HCT116 (cell line): ENCODE measurements around the gene TBC1D14. TPM values are rescaled to one million over a fixed set of nuclear protein-coding genes. Genes with fewer than 3 reads are reported as not detected.

Experiments used
- ATAC-seq: fragments of 200-7000 bp; cut with Tn5 transposase; 2 replicates; pipeline ENCODE4 v1.9.1; 2020; ENCODE audit warnings: mild to moderate bottlenecking, moderate library complexity
- BruUV-seq: library from RNA; stranded (reverse); fragments of 400-500 nt; replicated peaks from 2 replicates; lab custom pipeline; 2021; lab: Mats Ljungman, UMichigan
- CTCF ChIA-PET: fragments of 300-600 bp; sonication (Branson Sonifier 250); formaldehyde crosslinking; loops from one replicate; lab custom pipeline; 2021; ENCODE audit warnings: antibody characterized with exemption; lab: Charles Lee
- POLR2A ChIA-PET: fragments of 300-600, 350-600 bp; sonication (Branson Sonifier 250); formaldehyde crosslinking; loops from one replicate; lab custom pipeline; 2021; ENCODE audit warnings: antibody characterized with exemption; lab: Charles Lee
- RAD21 ChIA-PET, 2 experiments: fragments of 300-600 bp; sonication (Branson Sonifier 250); formaldehyde crosslinking; loops; one replicate each; lab custom pipeline; 2023; ENCODE audit warnings: low total read pairs in 2 of 2; ENCODE audit not compliant: uncharacterized antibody in 2 of 2, unreplicated experiment in 2 of 2, low non-redundant PET in 1 of 2; lab: Charles Lee
- DNase-seq: peaks from one replicate; pipeline ENCODE4 v3.0.0-alpha.2; 2010; ENCODE audit warnings: low read depth, low spot score
- H2AFZ ChIP-seq: fragments of 200-600 bp; shearing (Covaris generic), sonication (generic); 2 replicates; pipeline ENCODE4 v1.6.1; 2017; ENCODE audit warnings: low read depth, mixed run types, mixed read lengths, antibody characterized with exemption, low read length; ENCODE audit not compliant: poor library complexity, severe bottlenecking
- H3K27ac ChIP-seq: 2 replicates; pipeline ENCODE4 v1.5.1; 2012; ENCODE audit warnings: low read depth, low read length
- H3K27me3 ChIP-seq: fragments of 200-600 bp; sonication (generic); 2 replicates; pipeline ENCODE4 v1.6.1; 2016; ENCODE audit warnings: mixed run types, low read length, mixed read lengths; ENCODE audit not compliant: insufficient read depth
- H3K36me3 ChIP-seq, 2 experiments: fragments of 200-500 bp in 1 of 2; fragments of 200-600 bp in 1 of 2; sonication (Bioruptor generic) in 1 of 2; sonication (generic) in 1 of 2; 2 replicates each; pipeline versions ENCODE4 v1.5.1 to v1.6.1; 2014 to 2016; ENCODE audit warnings: low read length in 2 of 2, inconsistent platforms in 1 of 2, mixed read lengths in 1 of 2, mixed run types in 1 of 2; ENCODE audit not compliant: insufficient read depth in 2 of 2, control insufficient read depth in 1 of 2
- H3K4me1 ChIP-seq, 2 experiments: fragments of 200-600 bp in 1 of 2; sonication (generic) in 1 of 2; 2 replicates each; pipeline versions ENCODE4 v1.5.1 to v1.6.1; 2012 to 2017; ENCODE audit warnings: low read length in 2 of 2, inconsistent platforms in 1 of 2, mild to moderate bottlenecking in 1 of 2, mixed read lengths in 1 of 2, mixed run types in 1 of 2, moderate library complexity in 1 of 2; ENCODE audit not compliant: insufficient read depth in 2 of 2, control insufficient read depth in 1 of 2
- H3K4me2 ChIP-seq: fragments of 200-600 bp; sonication (generic); 2 replicates; pipeline ENCODE4 v1.6.1; 2017; ENCODE audit warnings: mixed run types, low read length, mixed read lengths
- H3K4me3 ChIP-seq, 2 experiments: fragments of 200-600 bp in 1 of 2; sonication (generic) in 1 of 2; replicated peaks in 1 of 2; 2 replicates each; pipeline ENCODE4 v1.5.1; 2011 to 2016; ENCODE audit warnings: low read length in 2 of 2, control low read depth in 1 of 2, low read depth in 1 of 2, mild to moderate bottlenecking in 1 of 2, mixed read lengths in 1 of 2, mixed run types in 1 of 2
- H3K79me2 ChIP-seq: fragments of 200-600 bp; sonication (generic); 2 replicates; pipeline ENCODE4 v1.6.1; 2017; ENCODE audit warnings: mild to moderate bottlenecking, mixed run types, low read length, moderate library complexity, mixed read lengths; ENCODE audit not compliant: insufficient read depth
- H3K9ac ChIP-seq: fragments of 200-600 bp; sonication (generic); 2 replicates; pipeline ENCODE4 v1.6.1; 2016; ENCODE audit warnings: low read length, mixed read lengths
- H3K9me2 ChIP-seq: fragments of 200-600 bp; sonication (generic), shearing (Covaris generic); 2 replicates; pipeline ENCODE4 v1.6.1; 2017; ENCODE audit warnings: mixed run types, mild to moderate bottlenecking, moderate library complexity; ENCODE audit not compliant: insufficient read depth
- H3K9me3 ChIP-seq, 2 experiments: fragments of 200-500 bp in 1 of 2; fragments of 200-600 bp in 1 of 2; sonication (Bioruptor generic) in 1 of 2; sonication (generic) in 1 of 2; 2 replicates each; pipeline ENCODE4 v1.6.1; 2014 to 2017; ENCODE audit warnings: low read length in 2 of 2, mixed read lengths in 2 of 2, inconsistent platforms in 1 of 2, low read depth in 1 of 2, mild to moderate bottlenecking in 1 of 2, mixed run types in 1 of 2, moderate library complexity in 1 of 2; ENCODE audit not compliant: control insufficient read depth in 1 of 2, insufficient read depth in 1 of 2
- H4K20me1 ChIP-seq: fragments of 200-600 bp; sonication (generic), shearing (Covaris generic); 2 replicates; pipeline ENCODE4 v1.6.1; 2017; ENCODE audit warnings: mixed run types, mild to moderate bottlenecking, moderate library complexity; ENCODE audit not compliant: insufficient read depth
- CEBPB ChIP-seq: IDR thresholded peaks from 2 replicates; pipeline ENCODE4 v1.6.1; 2012; ENCODE audit warnings: low read depth
- EZH2 ChIP-seq: fragments of 200-600 bp; sonication (generic); IDR thresholded peaks from 2 replicates; pipeline ENCODE4 v1.6.1; 2017; ENCODE audit warnings: antibody characterized with exemption, mixed run types
- EZH2phosphoT487 ChIP-seq: fragments of 200-600 bp; IDR thresholded peaks from 2 replicates; pipeline ENCODE4 v1.6.1; 2018; ENCODE audit warnings: antibody characterized with exemption, borderline replicate concordance
- POLR2A ChIP-seq: IDR thresholded peaks from 2 replicates; pipeline ENCODE4 v1.7.0; 2011; ENCODE audit warnings: borderline replicate concordance; ENCODE audit not compliant: insufficient read depth, insufficient read length; ENCODE audit errors: extremely low read depth
- RAD21 ChIP-seq: IDR thresholded peaks from 2 replicates; pipeline ENCODE4 v1.6.1; 2012; ENCODE audit warnings: low read depth, mild to moderate bottlenecking
- YY1 ChIP-seq: IDR thresholded peaks from 2 replicates; pipeline ENCODE4 v1.6.1; 2011; ENCODE audit warnings: low read length, low read depth, moderate library complexity, mild to moderate bottlenecking; ENCODE audit not compliant: insufficient replicate concordance; ENCODE audit errors: extremely low read depth
- ZFX ChIP-seq: fragments of 450-650 bp; IDR thresholded peaks from 2 replicates; pipeline ENCODE4 v1.6.1; 2017
- ZNF274 ChIP-seq: fragments of 200-500 bp; sonication (Bioruptor generic); IDR thresholded peaks from 2 replicates; pipeline ENCODE4 v1.6.1; 2014; ENCODE audit warnings: mild to moderate bottlenecking, low read depth, low read length, inconsistent platforms
- intact Hi-C: fragments of 100-400 bp; cut with micrococcal nuclease; formaldehyde crosslinking; loops from 2 replicates; pipeline ENCODE4 v1.10.0; 2022
- total RNA-seq: library from RNA; stranded (reverse); gene quantifications from one replicate; pipeline ENCODE4 v1.2.1, GENCODE V29; 2021; ENCODE audit not compliant: unreplicated experiment
- TF ChIP-seq, protein P1 (sequence below), 3 experiments: fragments of 200-600 bp in 1 of 3; sonication (generic) in 1 of 3; IDR thresholded peaks in 2 of 3; conservative IDR thresholded peaks in 1 of 3; 2 replicates each; pipeline ENCODE4 v1.5.1; 2012 to 2017; ENCODE audit warnings: low read depth in 2 of 3, low read length in 2 of 3, antibody characterized with exemption in 1 of 3, borderline replicate concordance in 1 of 3, control low read depth in 1 of 3, mild to moderate bottlenecking in 1 of 3, mixed read lengths in 1 of 3, mixed run types in 1 of 3, moderate library complexity in 1 of 3; ENCODE audit not compliant: insufficient read depth in 1 of 3
- TF ChIP-seq, protein P2 (sequence below): IDR thresholded peaks from 2 replicates; pipeline ENCODE4 v1.6.1; 2012
- TF ChIP-seq, protein P3 (sequence below): IDR thresholded peaks from 2 replicates; pipeline ENCODE4 v1.6.1; 2012

Gene TBC1D14
- total RNA-seq, 1 experiment from 2014 or later, result 62.9 TPM

- DNase-seq, result no peak
- RAD21 ChIA-PET, result no interaction called here
- BruUV-seq, result no TSS peak
- no peak for ATAC-seq
- H3K4me3 ChIP-seq, result no peak overlapping the region
- no peak overlapping the region for H3K27ac ChIP-seq
- no peaks in the 10 kb centered on the region for H3K4me1 ChIP-seq
- CTCF ChIA-PET, result no interaction called here
- no peaks in the 10 kb centered on the region for H3K27me3 ChIP-seq
- intact Hi-C loops, result no loop called here
- no peak overlapping the region for H2AFZ ChIP-seq
- H3K9ac ChIP-seq, result no peak overlapping the region
- H4K20me1 ChIP-seq, result no peaks in the 10 kb centered on the region
- no peak for TF ChIP-seq EZH2
- no peak for TF ChIP-seq RAD21
- TF ChIP-seq ZFX, result no peak
- TF ChIP-seq, protein P1, sequence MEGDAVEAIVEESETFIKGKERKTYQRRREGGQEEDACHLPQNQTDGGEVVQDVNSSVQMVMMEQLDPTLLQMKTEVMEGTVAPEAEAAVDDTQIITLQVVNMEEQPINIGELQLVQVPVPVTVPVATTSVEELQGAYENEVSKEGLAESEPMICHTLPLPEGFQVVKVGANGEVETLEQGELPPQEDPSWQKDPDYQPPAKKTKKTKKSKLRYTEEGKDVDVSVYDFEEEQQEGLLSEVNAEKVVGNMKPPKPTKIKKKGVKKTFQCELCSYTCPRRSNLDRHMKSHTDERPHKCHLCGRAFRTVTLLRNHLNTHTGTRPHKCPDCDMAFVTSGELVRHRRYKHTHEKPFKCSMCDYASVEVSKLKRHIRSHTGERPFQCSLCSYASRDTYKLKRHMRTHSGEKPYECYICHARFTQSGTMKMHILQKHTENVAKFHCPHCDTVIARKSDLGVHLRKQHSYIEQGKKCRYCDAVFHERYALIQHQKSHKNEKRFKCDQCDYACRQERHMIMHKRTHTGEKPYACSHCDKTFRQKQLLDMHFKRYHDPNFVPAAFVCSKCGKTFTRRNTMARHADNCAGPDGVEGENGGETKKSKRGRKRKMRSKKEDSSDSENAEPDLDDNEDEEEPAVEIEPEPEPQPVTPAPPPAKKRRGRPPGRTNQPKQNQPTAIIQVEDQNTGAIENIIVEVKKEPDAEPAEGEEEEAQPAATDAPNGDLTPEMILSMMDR (IDR thresholded peaks at IDR 0.05 in 2 of 3, conservative IDR thresholded peaks at IDR 0.05 in 1 of 3; ENCODE audit: borderline replicate concordance in 1 of 3, insufficient read depth in 1 of 3, low read depth in 2 of 3, low read length in 2 of 3), result no peak
- no peak for TF ChIP-seq YY1
- TF ChIP-seq, protein P2, sequence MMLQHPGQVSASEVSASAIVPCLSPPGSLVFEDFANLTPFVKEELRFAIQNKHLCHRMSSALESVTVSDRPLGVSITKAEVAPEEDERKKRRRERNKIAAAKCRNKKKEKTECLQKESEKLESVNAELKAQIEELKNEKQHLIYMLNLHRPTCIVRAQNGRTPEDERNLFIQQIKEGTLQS, result no peak
- TF ChIP-seq EZH2phosphoT487, result no peak
- TF ChIP-seq, protein P3, sequence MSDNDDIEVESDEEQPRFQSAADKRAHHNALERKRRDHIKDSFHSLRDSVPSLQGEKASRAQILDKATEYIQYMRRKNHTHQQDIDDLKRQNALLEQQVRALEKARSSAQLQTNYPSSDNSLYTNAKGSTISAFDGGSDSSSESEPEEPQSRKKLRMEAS, result no peak
- TF ChIP-seq POLR2A, result no peak
- no peak for TF ChIP-seq ZNF274
- no peak for TF ChIP-seq CEBPB
- no peaks in the 10 kb centered on the region for H3K36me3 ChIP-seq
- no peak overlapping the region for H3K4me2 ChIP-seq
- no peaks in the 10 kb centered on the region for H3K79me2 ChIP-seq
- no peaks in the 10 kb centered on the region for H3K9me2 ChIP-seq
- peaks cover 0 to 4% of the 10 kb centered on the region in 2 experiments; a peak in 2 of 4 replicates for H3K9me3 ChIP-seq
- POLR2A ChIA-PET, result no interaction called here
Observed at GRCh38 chr4:6891436-6892170, 18.0 kb upstream of the TBC1D14 start.
